Measurements from ENCODE around the gene SLC6A17.
A peak's percentile ranks its signal among the peaks of the same experiment; 100 is the strongest.

Gene SLC6A17

GRCh38 chr1:110138956-110139355 lies 11.3 kb upstream of the SLC6A17 start:
- peaks cover 36% of the 10 kb centered on the region for H3K4me1 Mint-ChIP-seq
- H3K27me3 Mint-ChIP-seq (ENCODE audit: low read depth, poor library complexity) = peaks cover 35% of the 10 kb centered on the region
- peaks cover 8% of the 10 kb centered on the region for H3K9me3 Mint-ChIP-seq
- H3K36me3 Mint-ChIP-seq (ENCODE audit: low read depth) = no peaks in the 10 kb centered on the region
- DNase-seq = no peak
- TF ChIP-seq CTCF (IDR thresholded peaks at IDR 0.05) = no peak
- H3K4me3 Mint-ChIP-seq = no peak overlapping the region
- no peak overlapping the region for H3K27ac Mint-ChIP-seq

GRCh38 chr1:110144366-110144765 lies 5.9 kb upstream of the SLC6A17 start:
- no peak for TF ChIP-seq CTCF (IDR thresholded peaks at IDR 0.05)
- H3K27me3 Mint-ChIP-seq (ENCODE audit: low read depth, poor library complexity) = peaks cover 6% of the 10 kb centered on the region

GRCh38 chr1:110148961-110149360 lies 1.3 kb upstream of the SLC6A17 start:
- H3K9me3 Mint-ChIP-seq = no peaks in the 10 kb centered on the region
- H3K4me3 Mint-ChIP-seq = no peak overlapping the region
- peak; percentile 29 for TF ChIP-seq CTCF (IDR thresholded peaks at IDR 0.05)
- no peaks in the 10 kb centered on the region for H3K36me3 Mint-ChIP-seq (ENCODE audit: low read depth)
- peaks cover 3% of the 10 kb centered on the region for H3K4me1 Mint-ChIP-seq
- no peak for DNase-seq
- H3K27me3 Mint-ChIP-seq (ENCODE audit: low read depth, poor library complexity) = peaks cover 32% of the 10 kb centered on the region
- H3K27ac Mint-ChIP-seq = no peak overlapping the region

More at GRCh38 chr1:110144366-110144765, 5.9 kb upstream of the SLC6A17 start:
- no peaks in the 10 kb centered on the region for H3K4me1 Mint-ChIP-seq
- DNase-seq = no peak
- H3K27ac Mint-ChIP-seq = no peak overlapping the region
- peaks cover 8% of the 10 kb centered on the region for H3K9me3 Mint-ChIP-seq
- no peak overlapping the region for H3K4me3 Mint-ChIP-seq
- H3K36me3 Mint-ChIP-seq (ENCODE audit: low read depth) = no peaks in the 10 kb centered on the region

GRCh38 chr1:110151175-110151669 lies 928 bp downstream of the SLC6A17 start:
- no peak for TF ChIP-seq CTCF (IDR thresholded peaks at IDR 0.05)
- no peak overlapping the region for H3K27ac Mint-ChIP-seq
- no peaks in the 10 kb centered on the region for H3K9me3 Mint-ChIP-seq
- H3K4me1 Mint-ChIP-seq = peaks cover 3% of the 10 kb centered on the region
- H3K36me3 Mint-ChIP-seq (ENCODE audit: low read depth) = no peaks in the 10 kb centered on the region
- DNase-seq = no peak
- H3K4me3 Mint-ChIP-seq = no peak overlapping the region
- peaks cover 54% of the 10 kb centered on the region for H3K27me3 Mint-ChIP-seq (ENCODE audit: low read depth, poor library complexity)

- H3K27ac Mint-ChIP-seq = no peak overlapping the region
- H3K27me3 Mint-ChIP-seq (ENCODE audit: low read depth, poor library complexity) = peaks cover 62% of the 10 kb centered on the region
- no peaks in the 10 kb centered on the region for H3K9me3 Mint-ChIP-seq
- no peak for TF ChIP-seq CTCF (IDR thresholded peaks at IDR 0.05)
- H3K4me3 Mint-ChIP-seq = no peak overlapping the region
- no peaks in the 10 kb centered on the region for H3K36me3 Mint-ChIP-seq (ENCODE audit: low read depth)
- DNase-seq = no peak
- H3K4me1 Mint-ChIP-seq = peaks cover 3% of the 10 kb centered on the region
Measured at GRCh38 chr1:110152133-110152785, 2.0 kb downstream of the SLC6A17 start.

- Mint-ChIP-seq H3K27me3 (ENCODE audit: low read depth, poor library complexity) (peaks cover 71% of the 10 kb centered on the region), H3K36me3 (ENCODE audit: low read depth) (no peaks in the 10 kb centered on the region), H3K9me3 (no peaks in the 10 kb centered on the region), H3K4me1 (peaks cover 3% of the 10 kb centered on the region), H3K27ac (no peak overlapping the region), H3K4me3 (no peak overlapping the region)
- no peak for TF ChIP-seq CTCF (IDR thresholded peaks at IDR 0.05)
- no peak for DNase-seq
Measured at GRCh38 chr1:110153407-110153950, 3.2 kb downstream of the SLC6A17 start.
